Iris pigment epithelial cell (primary cell): ENCODE results near the gene TCEAL4.

ENCODE experiments used
- DNase-seq: peaks from one replicate; pipeline ENCODE4 v3.0.0-alpha.2; 2011; ENCODE audit warnings: low read depth

Gene TCEAL4

DNA sequence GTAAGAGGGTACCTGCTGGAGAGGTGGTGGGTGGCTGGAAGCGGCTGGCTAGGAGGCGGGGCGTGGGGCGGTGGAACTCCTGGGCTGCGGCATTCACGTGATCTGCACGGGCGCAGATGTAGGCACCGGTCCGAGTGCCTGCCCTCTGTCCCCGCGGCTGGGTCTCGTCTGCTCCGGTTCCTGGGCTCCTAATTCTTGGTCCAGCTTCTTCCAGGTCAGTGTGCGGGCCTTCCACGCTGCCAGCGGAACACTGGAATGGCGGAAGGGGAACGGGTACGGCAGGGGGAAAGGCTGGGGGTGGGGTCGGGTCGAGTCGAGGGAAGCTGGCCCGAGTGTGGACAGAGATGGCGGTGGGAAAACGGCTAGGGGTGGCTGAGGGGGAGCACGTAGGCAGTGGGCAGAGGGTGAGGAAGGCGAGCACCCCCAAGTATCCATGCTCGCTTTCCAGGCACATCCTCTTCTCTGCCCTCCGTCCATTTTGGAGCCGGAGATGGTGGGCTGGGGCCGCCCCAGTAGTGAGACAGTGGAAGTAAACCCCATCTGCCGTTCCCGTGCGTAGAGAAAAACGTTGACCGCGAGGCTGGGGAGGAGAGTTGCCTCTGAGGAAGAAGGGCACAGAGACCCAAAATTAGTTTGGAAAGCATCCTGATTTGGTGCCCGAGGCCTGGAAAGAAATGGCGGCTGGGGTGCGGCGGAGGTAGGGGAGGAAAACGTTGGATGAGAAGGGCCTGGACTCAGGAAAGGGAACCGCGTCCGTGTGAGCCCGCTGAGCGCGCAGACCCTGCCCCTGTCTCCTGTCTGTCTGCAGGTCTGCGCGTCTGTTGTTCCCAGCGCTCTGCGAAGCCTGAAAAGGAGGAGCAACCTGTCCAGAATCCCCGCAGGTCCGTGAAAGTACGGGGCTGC is at the start of gene TCEAL4:
Gene TCEAL4, plus strand, starts transcription at position 105 of the 903 bp plus-strand sequence. CDS start 1,161 bp downstream, outside the sequence.
- peak; percentile 15 for DNase-seq

DNA sequence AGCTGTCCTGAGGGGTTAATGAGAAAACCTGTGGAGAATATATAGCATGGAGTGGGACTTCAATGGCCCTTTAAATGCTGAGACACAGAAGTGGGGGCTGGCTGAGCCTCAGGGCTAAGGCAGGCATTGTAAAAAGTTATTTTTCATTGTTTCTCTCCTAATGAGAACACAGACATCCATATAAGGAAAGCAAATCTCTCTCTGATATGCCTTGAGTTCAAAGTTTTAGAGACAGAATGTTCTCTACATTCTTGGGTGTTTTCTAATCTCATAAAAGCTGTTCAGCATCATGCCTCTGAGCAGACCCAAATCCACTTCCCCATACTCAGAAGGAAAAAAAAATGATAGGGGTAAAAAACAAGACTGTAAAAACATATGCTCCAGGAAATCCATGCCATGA is 49.2 kb upstream of the TCEAL4 start:
- peak; percentile 54 for DNase-seq

GRCh38 chrX:103536732-103537131 is 48.6 kb upstream of the TCEAL4 start:
- DNase-seq: no peak

- no peak for DNase-seq
Observed at GRCh38 chrX:103537871-103538387, 47.4 kb upstream of the TCEAL4 start.

- peak; percentile 44 for DNase-seq
Observed at GRCh38 chrX:103538728-103539127, 46.6 kb upstream of the TCEAL4 start.

GRCh38 chrX:103539695-103540094 is 45.6 kb upstream of the TCEAL4 start:
- no peak for DNase-seq

- peak; percentile 57 for DNase-seq
Observed at GRCh38 chrX:103540145-103540544, 45.2 kb upstream of the TCEAL4 start.

DNA sequence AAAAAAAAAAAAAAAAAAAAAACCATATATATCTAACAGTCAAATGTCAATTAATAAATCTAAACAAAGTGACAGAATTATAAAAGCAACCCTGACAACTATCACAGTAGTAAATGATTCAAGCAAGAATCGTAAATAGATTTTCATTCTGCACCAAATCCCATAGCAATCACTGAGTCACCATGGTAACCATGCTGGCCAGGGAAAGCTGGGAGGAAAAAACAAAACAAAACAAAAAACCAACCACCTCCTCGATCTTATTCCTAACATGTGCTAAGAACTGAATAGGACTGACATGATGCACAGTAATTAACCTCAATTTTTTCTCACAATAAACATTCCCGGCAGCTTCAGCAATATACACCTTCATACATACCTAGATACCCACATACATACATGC is 35.4 kb upstream of the TCEAL4 start:
- DNase-seq: no peak

GRCh38 chrX:103550415-103551051 is 34.8 kb upstream of the TCEAL4 start:
- DNase-seq: no peak

GRCh38 chrX:103552236-103552635 is 33.1 kb upstream of the TCEAL4 start:
- no peak for DNase-seq

GRCh38 chrX:103554687-103555424 is 30.5 kb upstream of the TCEAL4 start:
- peak; percentile 54 for DNase-seq

GRCh38 chrX:103556963-103557612 is 28.2 kb upstream of the TCEAL4 start:
- DNase-seq: no peak

DNA sequence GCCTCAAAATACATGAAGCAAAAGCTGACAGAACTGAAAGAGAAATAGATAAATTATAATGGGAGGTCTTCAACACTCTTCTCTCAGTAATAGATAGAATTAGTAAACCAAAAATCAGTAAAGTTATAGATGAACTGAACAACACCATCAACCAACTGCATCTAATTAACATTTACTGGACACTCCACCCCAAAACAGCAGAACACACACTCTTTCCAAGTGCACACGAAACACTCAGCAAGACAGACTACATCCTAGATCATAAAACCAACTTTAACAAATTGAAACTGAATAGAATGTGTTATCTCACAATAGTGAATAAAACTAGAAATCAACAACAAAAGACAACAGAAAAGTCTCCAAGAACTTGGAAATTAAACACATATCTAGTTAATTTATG is 25.1 kb upstream of the TCEAL4 start:
- DNase-seq: no peak

GRCh38 chrX:103562801-103563200 is 22.5 kb upstream of the TCEAL4 start:
- DNase-seq: peak; percentile 24

- no peak for DNase-seq
Observed at GRCh38 chrX:103565197-103565596, 20.1 kb upstream of the TCEAL4 start.

DNA sequence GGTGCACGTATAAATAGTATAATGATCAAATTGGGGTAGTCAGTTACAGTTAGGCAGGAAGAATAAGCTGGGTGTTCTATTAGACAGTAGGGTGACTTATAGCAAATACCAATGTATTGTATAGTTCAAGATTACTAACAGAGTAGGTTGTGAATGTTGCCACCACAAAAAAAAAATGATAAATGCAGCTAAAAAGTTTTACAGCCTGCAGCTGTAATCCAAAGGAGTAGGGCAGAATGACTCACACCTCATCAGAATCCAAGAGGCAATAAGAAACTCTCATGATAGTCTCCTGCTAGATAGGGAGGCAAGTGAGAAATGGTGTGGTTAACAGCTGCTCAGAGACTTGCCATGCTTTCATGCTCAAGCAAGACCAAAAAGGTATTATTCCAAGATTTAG is 19.6 kb upstream of the TCEAL4 start:
- peak; percentile 66 for DNase-seq

GRCh38 chrX:103571121-103571520 is 14.2 kb upstream of the TCEAL4 start:
- no peak for DNase-seq

GRCh38 chrX:103571726-103572125 is 13.6 kb upstream of the TCEAL4 start:
- no peak for DNase-seq

DNA sequence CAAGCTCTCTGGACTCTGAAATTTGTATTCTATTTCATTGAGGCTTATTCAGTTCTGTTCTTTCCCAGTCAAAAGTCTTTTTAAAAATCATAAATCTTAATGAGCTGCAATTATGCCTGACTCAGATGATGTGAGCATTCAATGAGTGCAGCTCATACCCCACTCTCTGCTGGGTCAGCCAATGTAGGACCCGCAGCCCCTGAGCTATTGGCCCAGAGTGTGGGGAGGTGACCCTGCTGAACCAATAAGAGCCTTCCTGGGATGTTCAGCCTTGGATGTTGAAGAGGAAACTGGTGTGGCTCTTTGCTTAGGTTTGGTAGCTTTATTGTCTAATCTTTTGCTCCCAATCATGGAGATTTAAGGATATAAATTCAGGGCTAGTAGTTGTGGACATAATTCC is 12.1 kb upstream of the TCEAL4 start:
- DNase-seq: no peak

- DNase-seq: peak; percentile 23
Observed at GRCh38 chrX:103584596-103584995, 719 bp upstream of the TCEAL4 start.

DNA sequence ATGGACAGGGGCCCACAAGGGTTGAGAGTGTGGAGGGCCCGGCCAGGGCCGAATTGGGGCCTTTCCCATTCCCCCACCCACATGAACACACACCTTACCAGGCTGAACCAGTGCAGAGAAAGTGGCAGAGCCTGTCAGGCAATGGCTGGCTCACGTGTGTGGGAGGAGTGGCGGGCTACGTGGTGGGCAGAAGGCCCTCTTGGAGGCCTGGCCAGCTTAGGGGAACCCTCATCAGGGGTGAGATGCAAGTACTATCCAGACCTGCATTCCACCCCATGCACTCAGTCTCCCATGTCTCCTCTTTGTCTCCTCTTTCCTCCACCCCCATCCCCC is 965 bp downstream of the TCEAL4 start:
- DNase-seq: peak; percentile 5

- DNase-seq: no peak
Observed at GRCh38 chrX:103586659-103587058, 1.3 kb downstream of the TCEAL4 start.
